Caco-2 (cell line): ENCODE results near the gene GRIN3B. TPM values are rescaled to one million over a fixed set of nuclear protein-coding genes. Genes with fewer than 3 reads are reported as not detected.

Experiments
- BruUV-seq: library from RNA; stranded (reverse); fragments of 400-500 nt; replicated peaks from 2 replicates; lab custom pipeline; 2021; lab: Mats Ljungman, UMichigan
- CTCF ChIA-PET: fragments of 300-600 bp; sonication (Branson Sonifier 250); formaldehyde crosslinking; loops from one replicate; lab custom pipeline; 2022; ENCODE audit warnings: antibody characterized with exemption; lab: Charles Lee
- POLR2A ChIA-PET: fragments of 300-600 bp; sonication (Branson Sonifier 250); formaldehyde crosslinking; loops from one replicate; lab custom pipeline; 2022; ENCODE audit warnings: antibody characterized with exemption; lab: Charles Lee
- DNase-seq, 2 experiments: peaks; one replicate each; pipeline versions ENCODE4 v3.0.0 to v3.0.0-alpha.2; 2020 to 2022
- H3K27me3 ChIP-seq: replicated peaks from 2 replicates; pipeline ENCODE4 v1.6.0; 2011; ENCODE audit warnings: low read length; ENCODE audit not compliant: control insufficient read depth, insufficient read depth
- H3K36me3 ChIP-seq: 2 replicates; pipeline ENCODE4 v1.5.1; 2011; ENCODE audit warnings: low read length; ENCODE audit not compliant: control insufficient read depth, insufficient read depth
- H3K4me1 ChIP-seq: fragments of 250-450 bp; sonication (Bioruptor Pico); 2 replicates; pipeline ENCODE4 v1.5.1; 2020; ENCODE audit warnings: mild to moderate bottlenecking
- H3K4me3 ChIP-seq: 2 replicates; pipeline ENCODE4 v1.5.1; 2011; ENCODE audit warnings: low read depth, mild to moderate bottlenecking, control low read depth, low read length
- H3K9me3 ChIP-seq: fragments of 250-450 bp; sonication (Bioruptor Pico); 2 replicates; pipeline ENCODE4 v1.5.1; 2020; ENCODE audit warnings: mild to moderate bottlenecking, moderate library complexity
- H3K27ac Mint-ChIP-seq: one replicate; pipeline ENCODE4 v1.8.0; 2022; ENCODE audit warnings: mixed read lengths; ENCODE audit not compliant: unreplicated experiment
- H3K27me3 Mint-ChIP-seq: one replicate; pipeline ENCODE4 v1.8.0; 2022; ENCODE audit warnings: mixed read lengths; ENCODE audit not compliant: insufficient read depth, unreplicated experiment
- H3K36me3 Mint-ChIP-seq: one replicate; pipeline ENCODE4 v1.8.0; 2022; ENCODE audit warnings: mild to moderate bottlenecking, mixed read lengths; ENCODE audit not compliant: insufficient read depth, unreplicated experiment
- H3K4me1 Mint-ChIP-seq: one replicate; pipeline ENCODE4 v1.8.0; 2022; ENCODE audit warnings: low read depth, mixed read lengths; ENCODE audit not compliant: unreplicated experiment
- H3K4me3 Mint-ChIP-seq: one replicate; pipeline ENCODE4 v1.8.0; 2022; ENCODE audit warnings: mild to moderate bottlenecking, moderate library complexity, mixed read lengths; ENCODE audit not compliant: unreplicated experiment
- H3K9me3 Mint-ChIP-seq: one replicate; pipeline ENCODE4 v1.8.0; 2022; ENCODE audit warnings: mixed read lengths; ENCODE audit not compliant: unreplicated experiment
- CTCF ChIP-seq, 2 experiments: fragments of 200-600 bp in 1 of 2; IDR thresholded peaks; 1 replicate in 1 of 2; 2 replicates in 1 of 2; pipeline versions ENCODE4 v1.5.1 to v1.8.0; 2011 to 2022; ENCODE audit warnings: antibody characterized with exemption in 1 of 2, control low read depth in 1 of 2, inconsistent platforms in 1 of 2, low read depth in 1 of 2, low read length in 1 of 2, mild to moderate bottlenecking in 1 of 2, moderate library complexity in 1 of 2; ENCODE audit not compliant: insufficient read depth in 1 of 2, severe bottlenecking in 1 of 2, unreplicated experiment in 1 of 2
- intact Hi-C: fragments of 100-400 bp; cut with micrococcal nuclease; formaldehyde crosslinking; loops from one replicate; pipeline ENCODE4 v1.10.0; 2022; ENCODE audit not compliant: unreplicated experiment
- total RNA-seq: library from RNA; stranded (reverse); gene quantifications from 2 replicates; pipeline ENCODE4 v1.2.3, GENCODE V29; 2022

GRIN3B gene
- total RNA-seq, 1 experiment from 2014 or later = 0.41 TPM

GRCh38 chr19:960020-960419, 40.2 kb upstream of the GRIN3B start:
- Mint-ChIP-seq H3K27me3 (no peaks in the 10 kb centered on the region), H3K4me1 (peaks cover 20% of the 10 kb centered on the region), H3K27ac (peak overlapping the region; percentile 78), H3K36me3 (peaks cover 96% of the 10 kb centered on the region), H3K9me3 (no peaks in the 10 kb centered on the region), H3K4me3 (peak overlapping the region; percentile 25)
- TF ChIP-seq CTCF (IDR thresholded peaks at IDR 0.05; ENCODE audit: insufficient read depth in 1 of 2, low read depth in 1 of 2, low read length in 1 of 2, severe bottlenecking in 1 of 2, unreplicated experiment in 1 of 2) = peak; percentile 22 to 29
- no TSS peak for BruUV-seq
- POLR2A ChIA-PET = no interaction called here
- CTCF ChIA-PET = interaction anchor here (0.6 to 1.0 kb wide), 3 partner anchors 11 to 37 kb away, joined by 3 to 4 read pairs (median 3); partner anchors contain the start of gene WDR18
- H3K27me3 ChIP-seq = no peaks in the 10 kb centered on the region
- peak overlapping the region; percentile 11; the same call in 1 of the 2 replicates for H3K4me3 ChIP-seq
- H3K4me1 ChIP-seq = peaks cover 83% of the 10 kb centered on the region
- H3K9me3 ChIP-seq = no peaks in the 10 kb centered on the region
- H3K36me3 ChIP-seq = peaks cover 15% of the 10 kb centered on the region
- intact Hi-C loops = no loop called here
- peak; percentile 75 to 83 for DNase-seq

- H3K36me3 ChIP-seq = peaks cover 18% of the 10 kb centered on the region
- no peak for DNase-seq
- TF ChIP-seq CTCF (IDR thresholded peaks at IDR 0.05; ENCODE audit: insufficient read depth in 1 of 2, low read depth in 1 of 2, low read length in 1 of 2, severe bottlenecking in 1 of 2, unreplicated experiment in 1 of 2) = no peak
- H3K4me1 Mint-ChIP-seq = peaks cover 20% of the 10 kb centered on the region
- H3K4me1 ChIP-seq = peaks cover 77% of the 10 kb centered on the region
- ChIA-PET POLR2A (no interaction called here), CTCF (interaction anchor here (1.0 kb wide), 1 partner anchor 37 kb away, joined by 3 read pairs; no protein-coding TSS in a partner anchor)
- H3K9me3 Mint-ChIP-seq = no peaks in the 10 kb centered on the region
- no peaks in the 10 kb centered on the region for H3K27me3 ChIP-seq
- no TSS peak for BruUV-seq
- intact Hi-C loops = no loop called here
- H3K27me3 Mint-ChIP-seq = no peaks in the 10 kb centered on the region
- H3K4me3 ChIP-seq = peak overlapping the region; percentile 14; the same call in 1 of the 2 replicates
- H3K36me3 Mint-ChIP-seq = peaks cover 96% of the 10 kb centered on the region
- no peaks in the 10 kb centered on the region for H3K9me3 ChIP-seq
- peak overlapping the region; percentile 78 for H3K27ac Mint-ChIP-seq
- H3K4me3 Mint-ChIP-seq = peak overlapping the region; percentile 25
These were observed 39.6 kb upstream of the GRIN3B start for GRCh38 chr19:960601-960938.

- ChIA-PET CTCF (interaction anchor here (0.6 to 1.0 kb wide), 2 partner anchors 22 to 297 kb away, joined by 4 to 5 read pairs; partner anchors contain the start of gene WDR18), POLR2A (interaction anchor here (0.9 kb wide), 1 partner anchor 10 kb away, joined by 3 read pairs; no protein-coding TSS in a partner anchor)
- no peak for TF ChIP-seq CTCF (IDR thresholded peaks at IDR 0.05; ENCODE audit: insufficient read depth in 1 of 2, low read depth in 1 of 2, low read length in 1 of 2, severe bottlenecking in 1 of 2, unreplicated experiment in 1 of 2)
- no peaks in the 10 kb centered on the region for H3K27me3 Mint-ChIP-seq
- no peaks in the 10 kb centered on the region for H3K9me3 ChIP-seq
- intact Hi-C loops = no loop called here
- H3K36me3 ChIP-seq = peaks cover 22% of the 10 kb centered on the region
- no peak overlapping the region for H3K4me3 ChIP-seq
- peaks cover 63% of the 10 kb centered on the region for H3K4me1 ChIP-seq
- H3K9me3 Mint-ChIP-seq = no peaks in the 10 kb centered on the region
- H3K36me3 Mint-ChIP-seq = peaks cover 96% of the 10 kb centered on the region
- no TSS peak for BruUV-seq
- peak overlapping the region; percentile 90 for H3K27ac Mint-ChIP-seq
- DNase-seq = peak; percentile 65 to 82
- H3K27me3 ChIP-seq = no peaks in the 10 kb centered on the region
- H3K4me3 Mint-ChIP-seq = peak overlapping the region; percentile 65
- peaks cover 20% of the 10 kb centered on the region for H3K4me1 Mint-ChIP-seq
These were observed 38.2 kb upstream of the GRIN3B start for GRCh38 chr19:961866-962620.
